ENCODE measurements around the gene SPX. TPM values are rescaled to one million over a fixed set of nuclear protein-coding genes. Genes with fewer than 3 reads are reported as not detected.

SPX gene
- total RNA-seq, 1 donor from 2014 or later, result 4.4 TPM

GRCh38 chr12:21573733-21574358 lies 47.8 kb downstream of the SPX start:
- TF ChIP-seq CTCF (IDR thresholded peaks at IDR 0.05), result no peak
- Mint-ChIP-seq H3K27ac (ENCODE audit: unreplicated experiment) (no peak overlapping the region), H3K4me1 (ENCODE audit: low read depth) (no peaks in the 10 kb centered on the region), H3K4me3 (ENCODE audit: unreplicated experiment) (no peak overlapping the region), H3K9me3 (ENCODE audit: low read depth) (no peaks in the 10 kb centered on the region), H3K27me3 (ENCODE audit: low read depth) (peaks cover 11% of the 10 kb centered on the region), H3K36me3 (ENCODE audit: low read depth) (peaks cover 3% of the 10 kb centered on the region)
- DNase-seq (ENCODE audit: low spot score), result no peak

- TF ChIP-seq CTCF (IDR thresholded peaks at IDR 0.05), result no peak
- Mint-ChIP-seq H3K4me1 (ENCODE audit: low read depth) (no peaks in the 10 kb centered on the region), H3K36me3 (ENCODE audit: low read depth) (peaks cover 3% of the 10 kb centered on the region), H3K9me3 (ENCODE audit: low read depth) (no peaks in the 10 kb centered on the region), H3K4me3 (ENCODE audit: unreplicated experiment) (no peak overlapping the region), H3K27me3 (ENCODE audit: low read depth) (peaks cover 16% of the 10 kb centered on the region), H3K27ac (ENCODE audit: unreplicated experiment) (no peak overlapping the region)
- DNase-seq (ENCODE audit: low spot score), result no peak
These were observed 50.3 kb downstream of the SPX start for GRCh38 chr12:21576431-21576830.

GRCh38 chr12:21577516-21577915 lies 51.4 kb downstream of the SPX start:
- H3K27me3 Mint-ChIP-seq (ENCODE audit: low read depth), result peaks cover 16% of the 10 kb centered on the region
- H3K9me3 Mint-ChIP-seq (ENCODE audit: low read depth), result no peaks in the 10 kb centered on the region
- no peak overlapping the region for H3K4me3 Mint-ChIP-seq (ENCODE audit: unreplicated experiment)
- no peak overlapping the region for H3K27ac Mint-ChIP-seq (ENCODE audit: unreplicated experiment)
- peaks cover 3% of the 10 kb centered on the region for H3K36me3 Mint-ChIP-seq (ENCODE audit: low read depth)
- H3K4me1 Mint-ChIP-seq (ENCODE audit: low read depth), result no peaks in the 10 kb centered on the region
- no peak for DNase-seq (ENCODE audit: low spot score)
- TF ChIP-seq CTCF (IDR thresholded peaks at IDR 0.05), result no peak

- Mint-ChIP-seq H3K4me1 (ENCODE audit: low read depth) (no peaks in the 10 kb centered on the region), H3K4me3 (ENCODE audit: unreplicated experiment) (no peak overlapping the region), H3K27ac (ENCODE audit: unreplicated experiment) (no peak overlapping the region), H3K36me3 (ENCODE audit: low read depth) (peaks cover 3% of the 10 kb centered on the region), H3K27me3 (ENCODE audit: low read depth) (peaks cover 13% of the 10 kb centered on the region), H3K9me3 (ENCODE audit: low read depth) (no peaks in the 10 kb centered on the region)
- TF ChIP-seq CTCF (IDR thresholded peaks at IDR 0.05), result no peak
- DNase-seq (ENCODE audit: low spot score), result no peak
These were observed 54.8 kb downstream of the SPX start for GRCh38 chr12:21580748-21581516.

Other genes starting within 250 kb of the SPX start
- 0.20 to 1.1 TPM (median 0.64 TPM) in 3 replicates for gene SLCO1A2, start 191.4 kb upstream of the SPX start, total RNA-seq
- gene IAPP, start 153.4 kb upstream of the SPX start, total RNA-seq, result not detected in 3 replicates
- 15.4 to 19.8 TPM (median 17.1 TPM) in 3 replicates for gene PYROXD1, start 88.6 kb upstream of the SPX start, total RNA-seq
- gene RECQL, start 24.7 kb upstream of the SPX start, total RNA-seq, result 49.8 to 72.1 TPM (median 50.2 TPM) in 3 replicates
- 73.6 to 84.8 TPM (median 81.1 TPM) in 3 replicates for gene GOLT1B, start 24.5 kb upstream of the SPX start, total RNA-seq
- not detected in 3 replicates for gene GYS2, start 78.6 kb downstream of the SPX start, total RNA-seq
- 480 to 532 TPM (median 532 TPM) in 3 replicates for gene LDHB, start 131.5 kb downstream of the SPX start, total RNA-seq
- gene KCNJ8, start 248.4 kb downstream of the SPX start, total RNA-seq, result 1.1 TPM in 2 of 3 replicates, not detected in the other